Germinal center (tissue), 1 donor: ENCODE data around the gene DOCK8.

Experiments used
- DNase-seq: peaks from one replicate; pipeline ENCODE4 v3.0.0; 2012; ENCODE audit warnings: mixed read lengths, low spot score

The DOCK8 gene

GRCh38 chr9:311841-312240 lies 97.2 kb downstream of the DOCK8 start:
- no peak for DNase-seq

- DNase-seq, result no peak
These were observed 98.1 kb downstream of the DOCK8 start for GRCh38 chr9:312596-313320.

GRCh38 chr9:316382-316965 lies 101.8 kb downstream of the DOCK8 start:
- DNase-seq, result no peak

- no peak for DNase-seq
These were observed 104.0 kb downstream of the DOCK8 start for GRCh38 chr9:318646-319045.

- no peak for DNase-seq
These were observed 110.3 kb downstream of the DOCK8 start for GRCh38 chr9:324971-325370.

- DNase-seq, result no peak
These were observed 112.0 kb downstream of the DOCK8 start for GRCh38 chr9:326667-327066.

GRCh38 chr9:328453-328852 lies 113.8 kb downstream of the DOCK8 start:
- DNase-seq, result no peak

- DNase-seq, result no peak
These were observed 116.5 kb downstream of the DOCK8 start for GRCh38 chr9:331197-331596.

GRCh38 chr9:335373-335772 lies 120.7 kb downstream of the DOCK8 start:
- no peak for DNase-seq

GRCh38 chr9:336039-336438 lies 121.4 kb downstream of the DOCK8 start:
- no peak for DNase-seq

GRCh38 chr9:338602-339001 lies 123.9 kb downstream of the DOCK8 start:
- no peak for DNase-seq

- DNase-seq, result no peak
These were observed 127.2 kb downstream of the DOCK8 start for GRCh38 chr9:341634-342421.

GRCh38 chr9:343773-344172 lies 129.1 kb downstream of the DOCK8 start:
- no peak for DNase-seq

GRCh38 chr9:346111-346571 lies 131.5 kb downstream of the DOCK8 start:
- no peak for DNase-seq

- no peak for DNase-seq
These were observed 133.1 kb downstream of the DOCK8 start for GRCh38 chr9:347667-348292.

- no peak for DNase-seq
These were observed 135.7 kb downstream of the DOCK8 start for GRCh38 chr9:350384-350783.

GRCh38 chr9:351916-352315 lies 137.3 kb downstream of the DOCK8 start:
- DNase-seq, result no peak

GRCh38 chr9:353077-353476 lies 138.4 kb downstream of the DOCK8 start:
- DNase-seq, result no peak

- DNase-seq, result no peak
These were observed 139.8 kb downstream of the DOCK8 start for GRCh38 chr9:354453-354852.

GRCh38 chr9:357560-357959 lies 142.9 kb downstream of the DOCK8 start:
- DNase-seq, result no peak

- DNase-seq, result no peak
These were observed 148.1 kb downstream of the DOCK8 start for GRCh38 chr9:362561-363273.

GRCh38 chr9:363274-363612 lies 148.6 kb downstream of the DOCK8 start:
- no peak for DNase-seq
